Caco-2 (cell line): Measurements from ENCODE around the gene CMTM2. TPM values are rescaled to one million over a fixed set of nuclear protein-coding genes. Genes with fewer than 3 reads are reported as not detected.

ENCODE experiments used
- BruUV-seq: library from RNA; stranded (reverse); fragments of 400-500 nt; replicated peaks from 2 replicates; lab custom pipeline; 2021; lab: Mats Ljungman, UMichigan
- CTCF ChIA-PET: fragments of 300-600 bp; sonication (Branson Sonifier 250); formaldehyde crosslinking; loops from one replicate; lab custom pipeline; 2022; ENCODE audit warnings: antibody characterized with exemption; lab: Charles Lee
- POLR2A ChIA-PET: fragments of 300-600 bp; sonication (Branson Sonifier 250); formaldehyde crosslinking; loops from one replicate; lab custom pipeline; 2022; ENCODE audit warnings: antibody characterized with exemption; lab: Charles Lee
- DNase-seq, 2 experiments: peaks; one replicate each; pipeline versions ENCODE4 v3.0.0 to v3.0.0-alpha.2; 2020 to 2022
- H3K27me3 ChIP-seq: replicated peaks from 2 replicates; pipeline ENCODE4 v1.6.0; 2011; ENCODE audit warnings: low read length; ENCODE audit not compliant: control insufficient read depth, insufficient read depth
- H3K36me3 ChIP-seq: 2 replicates; pipeline ENCODE4 v1.5.1; 2011; ENCODE audit warnings: low read length; ENCODE audit not compliant: control insufficient read depth, insufficient read depth
- H3K4me1 ChIP-seq: fragments of 250-450 bp; sonication (Bioruptor Pico); 2 replicates; pipeline ENCODE4 v1.5.1; 2020; ENCODE audit warnings: mild to moderate bottlenecking
- H3K4me3 ChIP-seq: 2 replicates; pipeline ENCODE4 v1.5.1; 2011; ENCODE audit warnings: low read depth, mild to moderate bottlenecking, control low read depth, low read length
- H3K9me3 ChIP-seq: fragments of 250-450 bp; sonication (Bioruptor Pico); 2 replicates; pipeline ENCODE4 v1.5.1; 2020; ENCODE audit warnings: mild to moderate bottlenecking, moderate library complexity
- H3K27ac Mint-ChIP-seq: one replicate; pipeline ENCODE4 v1.8.0; 2022; ENCODE audit warnings: mixed read lengths; ENCODE audit not compliant: unreplicated experiment
- H3K27me3 Mint-ChIP-seq: one replicate; pipeline ENCODE4 v1.8.0; 2022; ENCODE audit warnings: mixed read lengths; ENCODE audit not compliant: insufficient read depth, unreplicated experiment
- H3K36me3 Mint-ChIP-seq: one replicate; pipeline ENCODE4 v1.8.0; 2022; ENCODE audit warnings: mild to moderate bottlenecking, mixed read lengths; ENCODE audit not compliant: insufficient read depth, unreplicated experiment
- H3K4me1 Mint-ChIP-seq: one replicate; pipeline ENCODE4 v1.8.0; 2022; ENCODE audit warnings: low read depth, mixed read lengths; ENCODE audit not compliant: unreplicated experiment
- H3K4me3 Mint-ChIP-seq: one replicate; pipeline ENCODE4 v1.8.0; 2022; ENCODE audit warnings: mild to moderate bottlenecking, moderate library complexity, mixed read lengths; ENCODE audit not compliant: unreplicated experiment
- H3K9me3 Mint-ChIP-seq: one replicate; pipeline ENCODE4 v1.8.0; 2022; ENCODE audit warnings: mixed read lengths; ENCODE audit not compliant: unreplicated experiment
- CTCF ChIP-seq, 2 experiments: fragments of 200-600 bp in 1 of 2; IDR thresholded peaks; 1 replicate in 1 of 2; 2 replicates in 1 of 2; pipeline versions ENCODE4 v1.5.1 to v1.8.0; 2011 to 2022; ENCODE audit warnings: antibody characterized with exemption in 1 of 2, control low read depth in 1 of 2, inconsistent platforms in 1 of 2, low read depth in 1 of 2, low read length in 1 of 2, mild to moderate bottlenecking in 1 of 2, moderate library complexity in 1 of 2; ENCODE audit not compliant: insufficient read depth in 1 of 2, severe bottlenecking in 1 of 2, unreplicated experiment in 1 of 2
- intact Hi-C: fragments of 100-400 bp; cut with micrococcal nuclease; formaldehyde crosslinking; loops from one replicate; pipeline ENCODE4 v1.10.0; 2022; ENCODE audit not compliant: unreplicated experiment
- total RNA-seq: library from RNA; stranded (reverse); gene quantifications from 2 replicates; pipeline ENCODE4 v1.2.3, GENCODE V29; 2022

The CMTM2 gene
- total RNA-seq, 1 experiment from 2014 or later: not detected

DNA sequence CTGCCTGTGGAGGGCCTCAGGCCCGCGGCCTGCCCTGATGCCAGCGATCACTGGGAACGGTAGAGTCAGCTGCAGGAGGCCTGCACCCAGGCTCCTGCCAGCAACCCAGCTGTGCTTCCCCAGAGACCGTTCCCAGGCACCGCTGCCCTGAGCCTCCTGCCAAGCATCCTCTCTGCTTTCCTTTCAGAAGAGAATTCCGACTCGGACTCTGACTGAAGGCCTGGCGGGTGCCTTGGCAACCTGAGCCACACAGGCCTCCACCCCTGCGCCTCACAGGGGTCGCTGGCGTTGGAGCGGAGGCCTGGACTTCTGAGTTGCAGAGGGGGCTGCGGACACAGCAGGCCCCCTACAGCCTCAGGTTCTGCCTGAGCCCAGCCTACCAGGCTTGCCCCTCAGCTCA is 33.2 kb downstream of the CMTM2 start:
- H3K4me1 ChIP-seq: peaks cover 13% of the 10 kb centered on the region
- no peaks in the 10 kb centered on the region for H3K9me3 ChIP-seq
- no TSS peak for BruUV-seq
- ChIA-PET CTCF (no interaction called here), POLR2A (no interaction called here)
- no peak for TF ChIP-seq CTCF (IDR thresholded peaks at IDR 0.05; ENCODE audit: insufficient read depth in 1 of 2, low read depth in 1 of 2, low read length in 1 of 2, severe bottlenecking in 1 of 2, unreplicated experiment in 1 of 2)
- no peaks in the 10 kb centered on the region for H3K9me3 Mint-ChIP-seq
- no peaks in the 10 kb centered on the region for H3K27me3 Mint-ChIP-seq
- H3K4me1 Mint-ChIP-seq: peaks cover 17% of the 10 kb centered on the region
- H3K36me3 Mint-ChIP-seq: peaks cover 90% of the 10 kb centered on the region
- H3K4me3 ChIP-seq: no peak overlapping the region
- H3K27ac Mint-ChIP-seq: no peak overlapping the region
- intact Hi-C loops: no loop called here
- no peak overlapping the region for H3K4me3 Mint-ChIP-seq
- peaks cover 6% of the 10 kb centered on the region for H3K36me3 ChIP-seq
- no peak for DNase-seq
- no peaks in the 10 kb centered on the region for H3K27me3 ChIP-seq

GRCh38 chr16:66614161-66614802 is 35.0 kb downstream of the CMTM2 start:
- H3K36me3 ChIP-seq: peaks cover 8% of the 10 kb centered on the region
- BruUV-seq: no TSS peak
- TF ChIP-seq CTCF (IDR thresholded peaks at IDR 0.05; ENCODE audit: insufficient read depth in 1 of 2, low read depth in 1 of 2, low read length in 1 of 2, severe bottlenecking in 1 of 2, unreplicated experiment in 1 of 2): no peak

GRCh38 chr16:66616169-66616568 is 36.9 kb downstream of the CMTM2 start:
- no peaks in the 10 kb centered on the region for H3K9me3 Mint-ChIP-seq
- no peak overlapping the region for H3K4me3 Mint-ChIP-seq
- H3K9me3 ChIP-seq: no peaks in the 10 kb centered on the region
- H3K4me1 Mint-ChIP-seq: no peaks in the 10 kb centered on the region
- CTCF ChIA-PET: no interaction called here
- H3K4me3 ChIP-seq: no peak overlapping the region
- peaks cover 7% of the 10 kb centered on the region for H3K36me3 ChIP-seq
- no TSS peak for BruUV-seq
- H3K27ac Mint-ChIP-seq: no peak overlapping the region
- no peak for DNase-seq
- intact Hi-C loops: no loop called here
- TF ChIP-seq CTCF (IDR thresholded peaks at IDR 0.05; ENCODE audit: insufficient read depth in 1 of 2, low read depth in 1 of 2, low read length in 1 of 2, severe bottlenecking in 1 of 2, unreplicated experiment in 1 of 2): no peak
- H3K36me3 Mint-ChIP-seq: peaks cover 71% of the 10 kb centered on the region
- no peaks in the 10 kb centered on the region for H3K27me3 Mint-ChIP-seq
- H3K27me3 ChIP-seq: no peaks in the 10 kb centered on the region
- H3K4me1 ChIP-seq: no peaks in the 10 kb centered on the region
- POLR2A ChIA-PET: no interaction called here

More at GRCh38 chr16:66614161-66614802, 35.0 kb downstream of the CMTM2 start:
- H3K9me3 Mint-ChIP-seq: no peaks in the 10 kb centered on the region
- intact Hi-C loops: no loop called here
- Histone ChIP-seq H3K4me1 (peaks cover 3% of the 10 kb centered on the region), H3K4me3 (no peak overlapping the region), H3K27me3 (no peaks in the 10 kb centered on the region), H3K9me3 (no peaks in the 10 kb centered on the region)
- ChIA-PET POLR2A (no interaction called here), CTCF (interaction anchor here (1.0 kb wide), 1 partner anchor 39 kb away, joined by 3 read pairs; no protein-coding TSS in a partner anchor)
- H3K27me3 Mint-ChIP-seq: no peaks in the 10 kb centered on the region
- H3K4me1 Mint-ChIP-seq: peaks cover 9% of the 10 kb centered on the region
- no peak for DNase-seq
- H3K27ac Mint-ChIP-seq: no peak overlapping the region
- H3K4me3 Mint-ChIP-seq: no peak overlapping the region
- peaks cover 80% of the 10 kb centered on the region for H3K36me3 Mint-ChIP-seq
